Stimulated activated CD8-positive, alpha-beta memory T cell treated with anti-CD3 and anti-CD28 coated beads, Interleukin-15, amount 100 ng/mL, for 4 hours (primary cell): Measurements from ENCODE around the gene BRINP3.

Experiments
- DNase-seq, 2 donors: peaks; one replicate each; pipeline ENCODE4 v3.0.0-alpha.2; 2020; ENCODE audit warnings: low read depth in 2 of 2

Gene BRINP3

DNA sequence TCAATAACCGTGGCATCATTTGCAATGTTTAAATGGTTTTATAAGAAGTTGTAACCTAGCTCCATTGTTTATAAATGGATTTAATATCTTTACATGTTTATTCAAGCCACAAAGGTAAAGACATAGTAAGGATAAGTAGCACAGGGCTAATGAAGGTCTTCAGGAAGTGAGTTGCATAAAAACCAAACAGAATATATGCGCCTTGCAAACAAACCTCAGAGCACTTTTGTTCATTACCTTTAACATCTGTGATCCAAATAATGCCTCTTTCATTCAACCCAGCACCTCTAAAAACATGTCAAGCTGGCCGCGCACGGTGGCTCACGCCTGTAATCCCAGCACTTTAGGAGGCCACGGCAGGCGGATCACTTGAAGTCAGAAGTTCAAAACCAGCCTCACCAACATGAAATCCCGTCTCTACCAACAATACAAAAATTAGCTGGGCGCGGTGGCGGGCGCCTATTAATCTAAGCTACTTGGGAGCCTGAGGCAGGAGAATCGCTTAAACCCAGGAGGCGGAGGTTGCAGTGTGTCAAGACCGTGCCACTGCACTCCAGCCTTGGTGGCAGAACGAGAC lies 25.3 kb downstream of the BRINP3 start:
- DNase-seq, result no peak

DNA sequence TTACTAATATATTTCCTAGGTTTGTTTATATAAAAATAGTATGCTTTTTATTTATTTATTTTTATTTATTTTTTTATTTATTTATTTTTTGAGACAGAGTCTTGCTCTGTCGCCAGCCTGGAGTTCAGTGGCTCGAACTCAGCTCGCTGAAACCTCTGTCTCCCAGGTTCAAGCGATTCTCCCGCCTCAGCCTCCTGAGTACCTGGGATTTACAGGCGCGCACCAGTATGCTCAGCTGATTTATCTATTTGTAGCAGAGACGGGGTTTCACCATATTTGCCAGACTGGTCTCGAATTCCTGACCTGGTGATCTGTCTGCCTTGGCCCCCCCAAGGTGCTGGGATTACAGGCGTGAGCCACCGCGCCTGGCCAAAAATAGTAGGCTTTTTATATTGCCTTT lies 33.2 kb downstream of the BRINP3 start:
- no peak for DNase-seq

DNA sequence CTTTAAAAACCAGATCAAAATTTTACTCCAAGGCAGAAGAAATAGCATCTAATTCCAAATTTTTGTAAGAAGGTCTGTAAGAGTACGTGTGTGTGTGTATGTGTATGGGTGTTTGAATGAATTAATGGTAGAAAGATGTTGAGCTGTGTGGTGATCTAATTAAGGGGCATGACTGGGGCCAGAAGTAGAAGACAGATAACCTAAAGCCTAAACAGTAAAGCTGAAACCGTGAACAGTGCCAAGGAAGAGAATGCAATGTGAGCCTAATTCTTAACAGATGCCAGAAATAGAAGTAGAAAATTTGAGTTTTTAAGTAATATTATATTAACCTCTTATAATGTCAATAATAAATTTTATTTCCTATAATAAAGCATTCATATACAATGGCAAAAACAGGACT lies 38.2 kb downstream of the BRINP3 start:
- no peak for DNase-seq

DNA sequence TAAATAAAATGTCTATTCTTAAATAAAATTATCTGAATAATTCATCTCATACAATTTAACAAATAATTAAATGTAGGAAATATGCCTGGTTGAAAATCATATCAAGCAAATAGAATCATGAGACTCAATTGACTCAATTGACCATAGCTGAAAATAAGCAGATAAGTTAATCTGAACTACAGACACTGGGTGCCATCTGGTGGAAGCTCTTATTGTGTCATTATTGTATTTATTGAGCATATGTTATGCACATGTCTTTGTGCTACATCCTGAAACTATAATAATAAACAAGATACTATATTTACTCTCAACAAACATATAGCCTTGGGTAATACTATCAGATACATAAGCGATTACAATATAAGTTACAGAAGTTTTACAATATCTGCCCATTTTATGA lies 41.0 kb downstream of the BRINP3 start:
- no peak for DNase-seq

DNA sequence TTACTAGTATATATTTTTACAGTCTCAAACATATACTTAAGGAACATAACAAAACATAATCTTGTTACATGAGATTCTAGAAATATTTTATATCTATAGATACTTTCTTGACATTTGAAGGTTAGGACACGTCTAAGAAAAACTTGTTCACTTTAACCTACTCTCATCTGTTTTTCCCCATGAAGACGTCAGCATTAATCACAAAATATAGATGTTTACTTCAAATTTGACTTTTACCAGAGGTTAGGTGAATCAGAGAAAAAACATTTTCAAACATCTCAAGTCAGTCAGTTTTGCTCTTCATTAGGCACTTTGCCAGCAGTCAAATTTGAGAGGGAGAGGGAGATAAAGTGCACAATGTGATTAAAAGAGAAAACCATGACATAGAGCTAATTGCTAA lies 47.7 kb downstream of the BRINP3 start:
- DNase-seq, result no peak

DNA sequence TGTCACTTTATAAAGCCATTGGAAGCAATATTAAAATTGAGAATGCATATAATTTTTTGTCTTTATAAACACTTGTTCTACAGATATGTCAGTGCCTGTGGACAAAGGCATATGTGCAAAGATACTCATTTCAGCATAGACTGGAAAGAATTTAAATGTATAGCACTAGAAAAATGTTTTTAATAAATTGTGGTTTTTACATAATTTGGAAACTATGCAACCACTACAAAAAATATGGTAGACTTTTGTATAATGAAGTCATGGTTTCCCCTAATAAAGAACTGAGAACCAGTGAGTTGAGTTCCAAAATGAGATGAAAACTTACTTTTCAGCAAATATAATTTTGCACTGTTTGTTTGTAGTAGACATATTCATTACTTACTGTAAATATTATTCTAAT lies 48.5 kb downstream of the BRINP3 start:
- DNase-seq, result no peak

DNA sequence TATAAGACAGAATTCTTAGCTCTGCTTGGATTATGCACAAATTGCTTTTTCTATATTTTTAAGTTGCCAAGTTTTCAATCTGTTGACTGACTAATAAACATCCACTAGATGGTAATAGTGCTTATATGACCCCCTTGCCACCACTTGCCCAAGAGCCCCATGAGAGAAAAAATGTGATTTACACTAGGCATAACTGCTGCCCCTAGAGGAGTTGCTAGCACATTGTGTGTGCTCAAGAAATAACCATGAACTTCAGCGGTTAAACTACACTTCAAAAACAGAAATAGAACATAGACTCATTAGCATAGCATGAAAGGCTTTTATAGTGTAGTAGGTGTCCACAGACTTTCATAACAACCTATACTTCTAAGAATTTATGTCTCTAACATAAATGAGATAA lies 61.4 kb downstream of the BRINP3 start:
- no peak for DNase-seq

DNA sequence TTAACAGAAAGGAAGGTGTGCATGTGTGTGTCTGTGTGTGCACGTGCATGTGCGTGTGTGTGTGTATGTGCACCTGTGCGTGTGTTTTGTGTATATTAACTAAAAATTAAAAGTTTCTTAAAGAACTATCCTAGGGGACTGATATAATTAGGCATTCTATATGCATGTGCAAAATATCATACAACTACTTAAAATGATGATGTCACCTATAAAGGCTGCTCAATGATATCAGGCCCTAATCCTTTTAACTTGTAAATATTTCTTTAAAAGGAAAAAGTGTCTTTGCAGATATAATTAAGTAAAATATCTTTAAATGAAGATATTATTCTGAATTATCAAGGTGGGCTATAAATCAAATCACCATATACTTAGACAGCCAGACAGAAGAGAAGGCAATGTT lies 64.5 kb downstream of the BRINP3 start:
- DNase-seq, result no peak

DNA sequence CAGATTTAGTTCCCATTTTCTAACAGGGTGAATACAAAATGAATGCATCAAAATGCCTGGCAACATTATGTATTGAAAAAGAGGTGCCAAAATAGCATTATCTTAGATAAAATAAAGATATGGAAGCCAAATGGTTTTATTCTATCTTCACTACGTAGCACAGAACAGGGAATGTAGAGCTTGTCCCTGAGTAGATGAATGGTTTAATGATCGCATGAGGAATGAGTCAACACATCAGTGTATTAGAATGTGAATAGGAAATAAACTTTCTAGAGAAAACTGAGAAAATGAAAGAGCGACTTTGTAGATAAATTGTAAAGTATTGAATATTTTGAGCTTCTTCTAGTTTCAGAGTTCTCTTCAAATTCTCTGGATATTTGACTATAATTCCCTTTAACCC lies 74.3 kb downstream of the BRINP3 start:
- no peak for DNase-seq

DNA sequence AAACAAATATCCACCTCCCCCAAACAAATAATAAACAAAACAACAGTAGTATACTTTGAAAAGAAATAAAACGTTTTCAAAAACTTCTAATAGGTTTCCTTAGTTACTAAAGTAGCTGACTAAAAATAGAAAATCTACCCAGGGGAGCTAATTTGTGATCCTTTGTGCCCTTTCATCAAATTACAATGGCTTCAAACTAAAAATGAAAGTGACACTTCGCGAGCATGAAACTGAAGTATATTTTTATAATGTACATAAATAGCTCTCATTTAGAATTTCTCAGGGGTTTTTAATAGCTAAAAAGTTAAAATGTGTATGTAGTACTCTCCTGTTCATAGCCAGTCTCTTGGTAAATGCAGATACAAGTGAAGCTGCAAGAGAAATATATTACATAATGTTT lies 78.4 kb downstream of the BRINP3 start:
- DNase-seq, result no peak

DNA sequence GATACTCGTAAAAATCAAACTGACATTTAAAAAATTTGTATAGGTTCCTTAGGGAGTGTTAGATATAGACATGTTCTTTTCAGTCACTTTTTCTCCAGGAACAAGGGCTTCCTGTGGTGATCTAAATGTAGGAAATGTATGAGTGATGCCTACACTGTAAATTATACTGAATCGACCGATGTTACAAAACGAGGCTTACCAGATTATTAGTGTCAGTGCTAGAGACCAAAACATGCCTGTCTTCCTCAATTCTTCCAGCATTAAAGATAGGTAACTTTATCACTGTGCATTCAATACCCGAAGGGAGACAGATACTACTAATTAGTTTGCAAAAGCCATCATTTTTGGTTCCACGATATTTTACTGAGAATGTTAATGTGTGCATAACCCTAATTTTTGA lies 86.1 kb downstream of the BRINP3 start:
- DNase-seq, result no peak

DNA sequence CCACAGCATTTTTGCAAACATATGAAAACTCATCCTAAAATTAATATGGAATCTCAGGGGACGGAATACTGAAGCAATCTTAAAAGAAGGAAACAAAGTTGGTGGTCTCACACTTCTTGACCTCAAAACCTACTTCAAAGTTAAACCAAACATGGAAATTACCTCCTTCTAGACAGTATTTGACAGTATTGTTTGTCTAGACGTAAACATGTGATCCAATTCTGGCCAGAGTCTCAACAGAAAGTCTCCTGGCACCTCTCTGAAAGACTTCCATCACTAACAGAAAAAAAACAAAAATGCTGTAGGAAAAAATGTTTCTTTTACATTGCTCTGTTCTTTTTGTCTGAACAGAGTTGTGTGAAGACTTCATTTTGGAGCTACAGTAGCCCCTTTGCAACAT lies 99.7 kb downstream of the BRINP3 start:
- no peak for DNase-seq

DNA sequence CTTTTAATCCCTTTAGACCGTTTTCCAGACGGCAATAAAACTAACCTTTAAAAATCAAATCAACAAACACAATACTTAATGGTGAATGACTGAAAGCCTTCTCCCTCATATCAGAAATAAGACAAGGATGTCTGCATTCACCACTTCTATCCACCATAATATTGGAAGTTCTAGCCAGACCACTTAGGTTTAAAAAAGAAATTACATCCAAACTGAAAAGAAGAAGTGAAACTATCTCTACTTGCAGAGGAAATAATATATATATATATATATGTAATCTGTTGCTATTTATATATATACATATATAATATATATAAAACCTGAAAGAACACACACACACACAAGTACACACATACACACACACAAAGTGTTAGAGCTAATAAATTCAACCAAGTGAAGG lies 100.4 kb downstream of the BRINP3 start:
- no peak for DNase-seq

DNA sequence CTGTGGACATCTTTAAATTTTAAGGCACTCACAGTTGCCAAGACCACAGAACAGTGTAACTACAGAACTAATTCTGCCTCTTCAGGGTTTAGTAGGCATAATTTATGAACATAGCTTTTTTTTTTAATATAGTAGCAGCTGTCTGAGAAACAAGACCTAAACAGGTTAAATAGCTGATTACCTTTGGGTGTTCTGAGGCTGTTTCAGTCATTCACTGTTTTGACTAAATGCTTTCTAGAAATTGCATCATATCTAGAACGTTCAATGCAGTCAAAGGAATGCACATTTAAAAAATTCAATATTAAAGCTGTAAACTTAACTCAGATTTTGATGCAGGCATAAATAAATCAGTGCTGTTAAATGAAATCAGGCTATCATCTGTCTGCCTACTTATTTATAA lies 101.6 kb downstream of the BRINP3 start:
- no peak for DNase-seq

DNA sequence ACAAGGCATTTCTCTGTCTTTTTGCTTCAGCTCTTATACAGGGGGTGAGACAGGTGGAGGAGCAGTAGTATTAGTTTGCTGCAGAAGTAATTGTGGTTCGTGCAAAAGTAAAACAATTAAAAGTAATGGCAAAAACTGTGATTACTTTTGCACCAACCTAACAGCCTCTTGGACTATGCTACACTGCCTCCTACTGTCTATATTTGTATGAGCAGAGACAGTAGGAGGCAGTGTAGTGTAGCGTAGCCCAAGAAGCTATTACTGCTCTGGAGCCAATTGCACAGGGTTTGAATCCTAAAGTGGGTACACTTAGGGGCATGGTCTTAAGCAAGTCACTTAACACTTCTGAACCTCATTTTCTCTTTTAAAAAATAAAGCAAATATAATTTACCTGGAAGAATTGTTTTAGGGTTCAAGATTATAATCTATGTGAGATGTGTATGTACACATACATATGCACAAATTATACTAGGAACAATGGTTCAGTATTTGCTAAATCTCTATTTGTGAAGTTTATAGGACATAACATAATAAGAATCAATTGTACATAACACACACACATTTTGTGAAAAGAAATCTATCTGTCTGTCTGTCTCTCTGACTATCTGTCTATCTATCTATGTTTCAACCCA lies 103.8 kb downstream of the BRINP3 start:
- DNase-seq, result no peak

DNA sequence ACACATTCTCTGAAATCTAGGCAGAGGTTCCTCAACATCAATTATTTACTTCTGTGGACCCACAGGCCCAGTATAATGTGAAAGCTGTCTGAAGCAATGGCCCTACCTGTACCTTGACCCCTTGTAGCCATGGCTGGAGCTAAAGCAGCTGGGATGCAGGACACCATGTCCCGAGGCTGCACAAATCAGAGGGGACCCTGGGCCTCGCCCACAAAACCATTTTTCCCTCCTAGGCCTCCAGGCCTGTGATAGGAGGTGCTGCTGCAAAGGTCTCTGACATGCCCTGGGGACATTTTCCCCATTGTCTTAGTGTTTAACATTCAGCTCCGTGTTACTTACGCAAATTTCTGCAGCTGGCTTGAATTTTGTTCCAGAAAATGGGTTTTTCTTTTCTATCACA lies 110.5 kb downstream of the BRINP3 start:
- DNase-seq, result no peak

DNA sequence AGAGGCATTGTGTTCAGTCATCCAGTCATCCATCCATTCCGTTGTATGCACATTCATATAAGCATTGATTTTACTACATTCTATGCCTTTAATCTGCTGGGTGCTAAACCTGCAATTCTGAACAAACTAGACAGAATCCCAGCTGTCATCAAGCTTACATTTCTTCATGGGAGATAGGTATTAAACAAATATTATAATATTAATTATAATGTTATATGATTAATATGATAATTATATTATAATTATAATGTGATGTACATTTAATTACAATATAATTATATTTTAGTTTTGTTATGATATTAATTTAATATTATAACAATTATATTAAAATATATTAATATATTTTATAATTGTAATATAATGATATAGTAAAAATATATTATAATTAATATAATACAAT lies 112.4 kb downstream of the BRINP3 start:
- DNase-seq, result no peak

DNA sequence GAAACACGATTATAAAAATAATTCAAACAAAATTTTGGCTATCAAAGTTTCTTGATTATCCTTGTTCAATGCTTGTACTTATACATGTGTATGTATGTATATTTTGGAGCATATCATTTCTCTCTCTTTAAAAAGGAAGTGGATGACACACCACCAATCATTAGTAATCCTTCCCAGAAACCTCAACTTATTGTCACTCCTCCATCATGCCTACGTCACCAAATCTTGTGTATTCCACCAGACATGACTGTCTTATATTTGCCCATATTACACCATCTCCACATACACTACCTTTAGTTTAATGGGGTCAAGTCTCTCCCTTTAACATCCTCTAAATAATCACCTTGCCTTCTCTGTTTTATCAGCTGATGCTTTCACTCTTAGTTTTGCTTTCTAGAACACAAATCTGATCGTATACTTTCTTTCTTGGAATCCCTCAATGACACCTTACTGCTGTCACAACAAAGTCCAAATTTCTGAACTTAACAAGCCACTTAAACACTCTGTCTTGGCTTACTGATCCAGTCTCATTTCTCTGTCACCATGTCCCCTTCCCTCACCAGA lies 124.0 kb downstream of the BRINP3 start:
- DNase-seq, result no peak

DNA sequence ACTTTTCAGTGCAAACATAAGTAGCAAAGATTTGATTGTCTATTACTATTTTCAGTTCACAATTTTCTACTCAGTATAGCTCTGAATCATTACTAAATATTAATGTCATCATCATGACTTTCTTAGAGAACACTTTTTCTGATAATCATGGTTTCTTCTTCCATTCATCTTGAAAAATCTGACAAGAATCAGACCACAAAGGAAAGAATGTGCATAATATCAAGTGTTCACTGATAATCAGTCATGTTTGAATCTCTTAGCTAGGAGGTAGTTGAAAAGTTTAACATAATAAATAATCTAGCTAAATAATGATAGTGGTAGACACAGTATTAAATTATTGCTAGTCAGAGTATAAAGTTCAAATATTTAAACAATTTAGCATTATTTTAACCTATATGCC lies 133.2 kb downstream of the BRINP3 start:
- no peak for DNase-seq

DNA sequence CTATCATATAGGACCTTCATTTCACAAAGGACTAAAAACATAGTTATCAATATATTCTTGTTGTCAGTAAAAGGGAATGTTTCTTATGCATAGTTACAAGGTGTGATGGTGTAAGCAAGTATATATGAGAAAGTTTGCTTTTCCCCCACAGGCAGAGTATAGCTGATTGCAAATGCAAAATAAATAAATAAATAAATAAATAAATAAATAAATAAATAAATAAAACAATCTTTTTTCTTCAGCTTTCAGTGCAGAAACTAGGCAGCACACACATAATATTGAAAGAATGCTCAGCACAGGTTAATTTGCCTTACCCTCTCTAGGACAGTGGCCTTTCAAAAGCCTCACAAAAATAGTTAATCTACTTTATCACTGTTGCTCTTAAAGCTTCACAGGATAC lies 138.8 kb downstream of the BRINP3 start:
- DNase-seq, result no peak

DNA sequence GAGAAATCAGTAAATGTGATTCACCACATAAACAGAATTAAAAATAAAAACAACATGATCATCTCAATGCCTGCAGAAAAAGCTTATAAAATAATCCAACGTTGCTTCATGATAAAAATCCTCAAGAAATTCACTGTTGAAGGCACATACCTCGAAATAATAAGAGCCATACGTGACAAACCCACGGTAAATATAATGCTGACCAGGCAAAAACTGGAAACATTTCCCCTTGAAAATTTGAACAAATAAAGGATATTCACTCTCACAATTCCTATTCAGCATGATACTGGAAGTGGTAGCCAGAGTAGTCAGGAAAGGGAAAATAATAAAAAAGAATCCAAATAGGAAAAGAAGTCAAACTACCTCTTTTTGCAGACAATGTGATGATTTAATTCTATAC lies 148.8 kb downstream of the BRINP3 start:
- DNase-seq, result no peak

DNA sequence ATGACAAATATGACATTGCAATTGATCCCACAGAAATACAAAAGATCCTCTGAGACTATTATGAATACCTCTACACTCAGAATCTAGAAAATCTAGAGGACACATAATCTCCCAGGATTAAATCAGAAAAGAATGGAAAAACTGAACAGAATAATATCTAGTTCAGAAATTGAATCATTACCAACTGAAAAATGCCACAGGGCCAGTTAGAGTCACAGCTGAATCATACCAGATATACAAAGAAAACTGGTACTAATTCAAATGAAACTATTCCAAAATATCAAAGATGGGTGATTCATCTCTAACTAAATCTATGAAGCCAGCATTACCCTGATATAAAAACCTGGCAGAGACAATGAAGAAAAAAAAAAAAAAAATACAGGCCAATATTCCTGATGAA lies 149.3 kb downstream of the BRINP3 start:
- DNase-seq, result no peak

DNA sequence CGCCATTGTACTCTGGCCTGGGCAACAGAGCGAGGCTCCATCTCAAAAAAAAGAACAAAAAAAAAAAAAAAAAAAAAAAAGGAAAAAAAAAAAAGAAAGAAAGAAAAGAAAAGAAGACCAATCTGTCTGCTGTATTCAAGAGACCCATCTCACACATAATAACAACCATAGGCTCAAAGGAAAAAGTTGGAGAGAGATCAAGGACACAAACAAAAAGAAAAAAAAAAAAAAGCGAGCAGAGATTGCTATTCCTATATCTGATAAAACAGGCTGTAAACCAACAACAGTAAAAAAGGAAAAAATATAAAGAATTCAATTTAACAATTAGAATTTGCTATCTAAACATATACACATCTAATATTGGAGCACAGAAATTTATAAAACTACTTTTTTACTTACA lies 150.4 kb downstream of the BRINP3 start:
- DNase-seq, result no peak

DNA sequence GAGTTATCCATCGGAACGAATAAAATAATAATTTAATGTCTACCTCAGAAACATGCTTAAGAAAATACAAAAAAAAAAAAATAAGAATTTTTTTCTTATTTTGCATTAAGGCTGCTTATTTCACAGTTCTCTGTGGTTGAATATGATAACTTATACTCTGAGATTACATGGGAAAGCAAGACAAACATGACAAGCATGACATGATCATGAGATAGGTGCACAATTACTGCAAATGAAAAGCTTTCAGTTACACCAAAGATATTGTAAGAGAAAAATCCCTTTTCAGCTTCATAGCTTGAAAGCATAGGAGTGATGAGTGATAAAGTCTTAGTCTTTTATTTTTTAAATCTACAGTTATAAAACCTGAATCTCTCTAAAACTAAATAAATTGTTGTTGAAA lies 154.1 kb downstream of the BRINP3 start:
- DNase-seq, result no peak
